Stimulated activated CD4-positive, alpha-beta T cell treated with anti-CD3 and anti-CD28 coated beads, Interleukin-1b, Interleukin-23, amount 100 ng/mL, for 4 hours (primary cell): Measurements from ENCODE around the gene TBC1D9B.

Experiments used
- DNase-seq, 2 donors: peaks; one replicate each; pipeline ENCODE4 v3.0.0-alpha.2; 2020; ENCODE audit warnings: low read depth in 2 of 2

TBC1D9B gene

DNA sequence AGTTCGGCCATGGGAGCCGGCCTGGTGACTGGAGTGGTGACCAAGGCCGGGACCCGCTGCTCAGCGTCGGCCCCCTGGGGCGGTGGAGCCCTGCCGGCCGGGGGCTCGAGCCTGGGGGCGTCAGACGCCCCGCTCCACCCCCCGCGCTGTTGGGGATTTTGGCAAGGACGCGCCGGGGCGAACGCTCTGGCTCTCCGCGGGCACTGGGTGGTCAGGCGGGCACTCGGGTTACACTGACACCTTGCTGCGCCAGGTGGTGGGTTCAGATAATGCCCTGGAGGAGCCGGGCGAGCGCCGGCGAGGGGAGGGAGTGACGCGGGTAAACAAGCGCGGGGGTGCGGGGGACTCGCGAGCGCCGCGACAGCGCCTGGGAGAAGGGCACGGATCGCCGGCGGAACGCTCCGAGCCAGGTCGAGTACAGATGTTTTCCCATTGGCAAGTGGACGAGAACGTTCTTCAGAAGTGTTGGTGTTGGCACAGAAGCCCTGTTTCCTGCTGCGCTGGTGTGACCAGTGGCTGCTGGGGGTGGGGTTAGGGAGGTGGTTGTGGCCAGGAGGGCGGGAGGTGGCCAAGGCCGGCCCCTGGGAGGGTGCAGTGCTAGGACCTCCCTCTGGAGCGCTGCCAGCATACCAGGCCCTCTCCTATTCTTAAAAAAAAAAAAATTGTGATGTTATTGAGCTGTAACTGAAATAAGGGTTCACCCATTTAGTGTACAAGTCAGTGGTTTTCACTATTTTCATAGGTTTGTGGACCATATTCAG lies 86.2 kb downstream of the TBC1D9B start:
- DNase-seq, result peak; percentile 68 to 74

DNA sequence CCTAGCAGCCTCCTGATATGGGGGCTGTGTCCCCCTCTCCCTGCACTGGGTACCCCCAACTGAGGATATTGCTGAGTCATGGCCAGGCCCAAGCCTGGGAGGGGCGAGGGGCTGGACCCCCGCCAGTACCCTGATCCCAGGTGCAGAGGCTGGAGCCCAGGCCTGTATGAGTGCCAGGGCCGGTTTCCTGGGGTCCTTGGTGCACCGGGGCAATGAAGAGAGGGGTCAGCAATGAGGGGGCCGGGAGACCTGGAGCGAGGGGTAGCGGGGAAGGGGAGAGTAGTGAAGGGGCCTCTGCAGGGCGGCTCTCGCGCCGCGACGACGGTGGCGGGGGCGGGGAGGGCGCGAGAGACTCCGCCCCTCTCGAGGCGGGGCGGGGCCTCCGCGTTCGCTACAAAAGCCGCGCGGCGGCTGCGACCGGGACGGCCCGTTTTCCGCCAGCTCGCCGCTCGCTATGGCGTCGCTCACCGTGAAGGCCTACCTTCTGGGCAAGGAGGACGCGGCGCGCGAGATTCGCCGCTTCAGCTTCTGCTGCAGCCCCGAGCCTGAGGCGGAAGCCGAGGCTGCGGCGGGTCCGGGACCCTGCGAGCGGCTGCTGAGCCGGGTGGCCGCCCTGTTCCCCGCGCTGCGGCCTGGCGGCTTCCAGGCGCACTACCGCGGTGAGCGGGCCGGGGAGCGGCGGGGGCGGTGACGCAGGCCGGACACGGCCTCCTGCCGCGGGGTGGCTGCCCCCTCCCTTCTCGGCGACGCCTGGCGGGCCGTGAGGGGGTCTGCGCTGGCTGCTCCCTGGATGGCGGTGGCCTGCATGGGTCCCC lies 87.0 kb downstream of the TBC1D9B start, which contains the start of gene SQSTM1:
Gene SQSTM1 (plus strand): TSS at position 423 of the 815 bp plus-strand sequence. CDS start 32 bp downstream, at position 455.
- peak; percentile 69 to 82 for DNase-seq

- no peak for DNase-seq
These were observed 87.6 kb downstream of the TBC1D9B start for GRCh38 chr5:179820127-179820482.

GRCh38 chr5:179819296-179820126 lies 88.2 kb downstream of the TBC1D9B start:
- no peak for DNase-seq

DNA sequence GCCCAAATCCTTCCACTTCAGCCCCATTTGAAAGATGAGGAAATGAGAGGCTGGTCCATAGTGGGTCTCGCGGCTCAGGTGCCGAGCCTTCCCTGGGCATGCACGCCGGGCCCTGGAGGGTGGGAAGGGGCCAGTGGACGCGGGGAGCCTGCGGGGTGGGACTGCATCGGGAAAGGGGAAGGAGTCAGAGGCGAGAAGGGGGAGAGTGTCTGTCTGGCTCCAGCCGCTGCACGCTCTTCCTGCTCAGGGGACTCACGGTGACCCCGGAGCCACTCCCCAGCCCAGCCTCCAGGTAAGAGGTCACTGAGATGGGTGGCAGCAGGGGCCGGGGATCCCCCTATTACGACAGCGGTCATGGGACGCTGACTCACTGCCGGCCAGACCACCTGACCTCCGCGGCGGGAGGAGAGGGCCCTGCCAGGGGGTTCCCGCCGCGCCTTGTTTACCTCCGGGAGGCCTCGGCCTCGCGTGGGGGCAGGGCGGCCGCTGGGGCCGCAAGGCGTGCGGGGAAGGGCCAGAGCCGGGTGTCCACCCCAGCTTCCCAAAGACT lies 88.9 kb downstream of the TBC1D9B start:
- peak; percentile 61 to 69 for DNase-seq

GRCh38 chr5:179817890-179818745 lies 89.6 kb downstream of the TBC1D9B start:
- no peak for DNase-seq

DNA sequence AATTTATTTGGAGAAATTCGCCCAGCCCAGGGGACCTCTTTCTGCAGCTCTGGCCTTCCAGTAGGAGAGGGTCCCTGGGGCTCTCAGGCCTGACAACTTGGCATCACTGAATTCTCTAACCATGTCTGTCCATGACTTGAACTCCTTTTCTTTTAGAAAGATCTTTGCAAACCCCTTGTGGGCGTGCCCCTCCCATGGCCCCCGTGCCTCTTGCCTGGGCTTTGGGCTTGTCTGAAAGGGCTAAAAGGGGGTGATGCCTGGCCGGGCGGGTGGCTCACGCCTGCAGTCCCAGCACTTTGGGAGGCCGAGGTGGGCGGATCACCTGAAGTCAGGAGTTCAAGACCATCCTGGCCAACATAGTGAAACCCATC lies 90.2 kb downstream of the TBC1D9B start:
- no peak for DNase-seq

- no peak for DNase-seq
These were observed 90.8 kb downstream of the TBC1D9B start for GRCh38 chr5:179816796-179817469.

GRCh38 chr5:179816401-179816795 lies 91.3 kb downstream of the TBC1D9B start:
- DNase-seq, result no peak

DNA sequence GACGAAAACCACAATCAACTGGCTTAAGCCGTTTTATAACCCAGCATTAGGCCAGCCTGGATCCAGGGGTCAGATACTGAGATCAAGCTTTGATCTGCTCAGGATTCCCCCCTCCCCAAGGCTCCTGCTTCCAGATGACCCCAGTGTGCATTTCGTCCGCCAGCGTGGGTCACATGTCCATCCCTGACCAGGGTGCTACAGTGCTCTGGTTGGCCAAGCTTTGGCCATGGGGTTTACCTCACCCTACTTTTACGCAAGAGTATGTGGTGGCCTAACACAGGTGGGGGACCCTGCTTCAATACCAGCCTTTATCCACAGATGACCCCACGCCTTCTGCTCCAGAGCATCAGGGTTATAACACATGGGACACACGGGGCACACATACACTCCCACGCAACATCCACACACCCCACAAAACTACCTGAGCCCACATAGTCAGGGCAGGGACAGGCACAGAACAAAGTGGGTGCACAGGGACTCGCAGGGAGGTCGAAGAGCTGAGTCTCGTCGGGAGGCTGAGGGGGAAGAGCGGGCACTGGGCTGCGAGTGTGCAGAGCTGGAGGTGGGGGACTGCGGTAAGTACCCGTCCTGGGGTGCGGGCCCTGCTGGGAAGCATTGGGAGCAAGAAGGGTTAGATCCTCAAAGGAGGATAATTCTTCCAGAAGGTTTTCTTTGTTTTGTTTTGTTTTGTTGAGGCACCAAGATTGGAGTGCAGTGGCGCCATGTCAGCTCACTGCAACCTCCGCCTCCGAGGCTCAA lies 92.0 kb downstream of the TBC1D9B start:
- DNase-seq, result no peak

DNA sequence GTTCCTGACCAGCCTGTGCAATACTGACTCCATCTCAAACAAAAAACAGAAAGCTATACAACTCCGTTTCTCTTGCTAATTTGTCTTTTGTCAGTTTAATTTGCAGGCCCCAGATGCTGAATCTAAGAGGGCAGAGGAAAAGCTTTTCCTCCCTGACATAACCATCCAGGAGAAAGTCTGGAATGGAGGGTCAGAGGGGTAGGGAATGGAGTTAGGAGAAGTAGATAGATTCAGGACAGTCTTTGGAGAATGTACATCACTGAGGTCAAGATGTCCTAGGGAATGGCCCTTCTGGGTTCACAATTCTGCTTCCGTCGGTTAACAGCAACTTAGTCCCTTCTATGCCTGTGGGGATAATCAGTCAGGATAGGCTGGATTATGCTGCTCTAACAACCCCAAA lies 93.6 kb downstream of the TBC1D9B start:
- DNase-seq, result no peak

DNA sequence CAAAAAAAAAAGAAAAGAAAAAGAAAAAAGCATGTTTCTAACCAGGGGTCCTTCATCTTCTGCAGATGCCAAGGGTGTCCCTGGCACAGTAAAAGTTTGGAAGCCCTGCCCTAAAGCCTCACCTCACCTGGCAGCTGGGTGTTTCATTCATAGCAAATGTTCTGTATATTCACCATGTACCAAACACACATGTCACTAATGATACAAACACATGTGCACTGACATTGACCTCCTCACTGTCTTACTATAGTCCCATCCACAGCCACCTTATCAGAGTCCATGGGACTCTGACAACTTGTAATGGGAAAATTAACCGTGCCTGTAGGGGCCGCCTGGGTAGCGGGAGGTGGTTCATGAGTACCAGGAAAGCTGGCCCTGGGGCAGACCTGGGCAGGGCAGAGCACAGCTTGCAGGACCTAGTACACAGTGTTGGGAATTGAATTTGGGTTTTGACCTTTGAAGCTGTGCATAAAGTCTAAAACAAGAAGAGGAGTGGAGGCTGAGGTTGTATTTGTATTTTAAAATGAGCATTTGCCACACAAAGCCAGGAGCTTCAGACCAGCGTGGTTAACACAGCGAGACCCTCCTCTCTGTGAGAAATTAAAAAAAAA lies 94.6 kb downstream of the TBC1D9B start:
- no peak for DNase-seq

- DNase-seq, result no peak
These were observed 95.4 kb downstream of the TBC1D9B start for GRCh38 chr5:179812135-179812825.
